ENCODE measurements around the gene AMACR. TPM values are rescaled to one million over a fixed set of nuclear protein-coding genes. Genes with fewer than 3 reads are reported as not detected.

Gene AMACR
- total and polyA plus RNA-seq, 9 of the 15 experiments (the other 6 are each of a cell fraction or from before 2014, with no cell fraction given) = 0.72 to 4.6 (median 4.0) TPM

GRCh38 chr5:33939556-33940262 is 68.1 kb downstream of the AMACR start:
- Histone ChIP-seq H3K27ac (ENCODE audit: extremely low read depth, low read depth, low read length) (no peak overlapping the region), H4K20me1 (replicated peaks; ENCODE audit: control insufficient read depth, insufficient read depth, low read length) (no peaks in the 10 kb centered on the region), H3K27me3 (ENCODE audit: control insufficient read depth in 2 of 2, insufficient read depth in 2 of 2, low read length in 2 of 2) (peaks cover 17 to 45% of the 10 kb centered on the region in 2 experiments), H3K36me3 (ENCODE audit: control insufficient read depth, insufficient read depth, low read length) (no peaks in the 10 kb centered on the region), H3K79me2 (ENCODE audit: control insufficient read depth, insufficient read depth, low read length) (no peaks in the 10 kb centered on the region), H3K4me1 (replicated peaks in 1 of 2; ENCODE audit: control insufficient read depth in 2 of 2, insufficient read depth in 2 of 2, low read length in 2 of 2) (peaks cover 0 to 18% of the 10 kb centered on the region in 2 experiments; a peak in 2 of 5 replicates), H3K4me2 (ENCODE audit: insufficient read depth, low read length) (no peak overlapping the region), H2AFZ (ENCODE audit: low read depth, low read length) (no peak overlapping the region), H3K9me3 (replicated peaks; ENCODE audit: control insufficient read depth, insufficient read depth, low read depth, low read length) (no peaks in the 10 kb centered on the region), H3K9me1 (ENCODE audit: control insufficient read depth, insufficient read depth, low read length) (no peaks in the 10 kb centered on the region), H3K4me3 (no peak overlapping the region), H3K9ac (ENCODE audit: insufficient read depth in 1 of 2, low read depth in 2 of 2, low read length in 2 of 2) (no peak overlapping the region)
- FAIRE-seq = peak; percentile 19
- BruUV-seq (replicated peaks) = no TSS peak
- intact Hi-C loops (cut with micrococcal nuclease) = no loop called here
- CTCF ChIA-PET (ENCODE audit: low intra/inter-chr PET ratio) = no interaction called here
- in situ Hi-C loops (cut with MboI) = no loop called here
- POLR2A ChIA-PET = interaction anchor here (0.6 to 1.1 kb wide), 3 partner anchors 10 to 1284 kb away, joined by 3 to 5 read pairs (median 3); no protein-coding TSS in a partner anchor
- TF ChIP-seq POLR2H (tag; IDR thresholded peaks at IDR 0.05; ENCODE audit: low read depth) (no peak), ZNF316 (IDR thresholded peaks at IDR 0.05) (no peak)
- 0% methylated on average over 8 of the region's 8 CpGs for WGBS (ENCODE audit: insufficient coverage, low coverage, missing lambda C conversion rate)
- no peak for DNase-seq (ENCODE audit: extremely low read depth in 1 of 4, low spot score in 3 of 4)
- no peak for ATAC-seq

GRCh38 chr5:33938881-33939280 is 69.0 kb downstream of the AMACR start:
- Histone ChIP-seq H3K36me3 (ENCODE audit: control insufficient read depth, insufficient read depth, low read length) (no peaks in the 10 kb centered on the region), H3K27me3 (ENCODE audit: control insufficient read depth in 2 of 2, insufficient read depth in 2 of 2, low read length in 2 of 2) (peaks cover 14 to 41% of the 10 kb centered on the region in 2 experiments), H3K4me3 (no peak overlapping the region), H3K9me3 (replicated peaks; ENCODE audit: control insufficient read depth, insufficient read depth, low read depth, low read length) (no peaks in the 10 kb centered on the region), H3K27ac (ENCODE audit: extremely low read depth, low read depth, low read length) (no peak overlapping the region), H3K9ac (ENCODE audit: insufficient read depth in 1 of 2, low read depth in 2 of 2, low read length in 2 of 2) (no peak overlapping the region), H3K9me1 (ENCODE audit: control insufficient read depth, insufficient read depth, low read length) (no peaks in the 10 kb centered on the region), H3K79me2 (ENCODE audit: control insufficient read depth, insufficient read depth, low read length) (no peaks in the 10 kb centered on the region), H4K20me1 (replicated peaks; ENCODE audit: control insufficient read depth, insufficient read depth, low read length) (no peaks in the 10 kb centered on the region), H2AFZ (ENCODE audit: low read depth, low read length) (no peak overlapping the region), H3K4me1 (replicated peaks in 1 of 2; ENCODE audit: control insufficient read depth in 2 of 2, insufficient read depth in 2 of 2, low read length in 2 of 2) (peaks cover 0 to 18% of the 10 kb centered on the region in 2 experiments; a peak in 2 of 5 replicates), H3K4me2 (ENCODE audit: insufficient read depth, low read length) (no peak overlapping the region)
- POLR2A ChIA-PET = interaction anchor here (0.6 kb wide), 1 partner anchor 1284 kb away, joined by 3 read pairs; no protein-coding TSS in a partner anchor
- no peak for DNase-seq (ENCODE audit: extremely low read depth in 1 of 4, low spot score in 3 of 4)
- no peak for FAIRE-seq
- intact Hi-C loops (cut with micrococcal nuclease) = no loop called here
- no TSS peak for BruUV-seq (replicated peaks)
- CTCF ChIA-PET (ENCODE audit: low intra/inter-chr PET ratio) = no interaction called here
- WGBS (ENCODE audit: insufficient coverage, low coverage, missing lambda C conversion rate) = 8% methylated on average over 15 of the region's 15 CpGs
- in situ Hi-C loops (cut with MboI) = no loop called here
- no peak for ATAC-seq
- TF ChIP-seq ATF7 (IDR thresholded peaks at IDR 0.05) = no peak
- TF ChIP-seq ZNF41 (CRISPR knock-in tag; conservative IDR thresholded peaks at IDR 0.05) = no peak
- TF ChIP-seq ZNF311 (CRISPR knock-in tag; IDR thresholded peaks at IDR 0.05) = no peak
- TF ChIP-seq NCOA6 (IDR thresholded peaks at IDR 0.05) = no peak
- no peak for TF ChIP-seq CEBPZ (IDR thresholded peaks at IDR 0.05; ENCODE audit: borderline replicate concordance, low read depth, low read length)
- no peak for TF ChIP-seq ZNF395 (CRISPR knock-in tag; IDR thresholded peaks at IDR 0.05)
- no peak for TF ChIP-seq TAF7 (tag; IDR thresholded peaks at IDR 0.05)
- TF ChIP-seq CHD4 (IDR thresholded peaks at IDR 0.05; ENCODE audit: insufficient read depth, insufficient replicate concordance, low read depth, low read length, poor library complexity, severe bottlenecking) = no peak
- no peak for TF ChIP-seq GTF2A2 (tag; IDR thresholded peaks at IDR 0.05)

Measured in K562 (cell line).